Measurements from ENCODE around the gene MUCL3. TPM values are rescaled to one million over a fixed set of nuclear protein-coding genes. Genes with fewer than 3 reads are reported as not detected.

Gene MUCL3
- total and polyA plus RNA-seq, 2 donors (not counting 1 experiment from before 2014, with no cell fraction given) = not detected

DNA sequence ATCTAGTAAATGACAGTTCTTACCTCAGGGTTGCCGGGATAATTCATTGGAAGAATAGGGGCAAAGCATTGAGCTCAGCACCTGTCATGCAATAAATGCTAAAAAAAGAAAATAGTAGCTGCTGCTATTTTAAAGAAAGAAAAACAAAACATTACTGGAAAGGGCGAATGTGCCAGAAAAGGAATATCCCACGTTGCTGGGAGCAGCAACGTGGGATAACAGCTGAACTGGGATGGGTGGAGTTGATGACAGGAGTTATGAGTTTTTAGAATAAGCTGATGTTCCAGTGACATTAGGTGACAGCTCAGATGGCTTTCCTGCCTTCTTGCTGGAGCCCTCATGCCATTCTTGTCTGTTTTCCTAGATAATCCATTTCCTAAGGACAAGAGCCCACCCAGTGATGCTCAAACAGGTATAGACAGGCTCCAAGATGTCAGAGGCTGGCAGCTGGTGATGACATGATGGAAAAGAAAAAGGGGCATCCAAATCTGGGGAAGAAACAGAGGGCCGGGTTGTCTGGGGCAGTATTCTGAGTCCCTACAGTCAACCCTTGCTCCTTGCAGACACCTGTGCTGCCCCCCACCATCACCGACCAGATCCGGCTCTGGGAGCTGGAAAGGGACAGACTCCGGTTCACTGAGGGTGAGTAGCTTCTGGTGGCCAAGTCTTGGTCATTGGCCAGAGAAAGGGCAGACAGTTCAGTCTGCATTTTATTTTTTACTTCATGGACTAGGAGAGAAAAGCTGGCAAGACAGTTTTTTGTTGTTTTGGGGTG, 27.8 kb upstream of the MUCL3 start:
- TF ChIP-seq EZH2 (IDR thresholded peaks at IDR 0.05; ENCODE audit: borderline replicate concordance, insufficient read depth, low read depth, low read length, poor library complexity, severe bottlenecking) = no peak
- TF ChIP-seq, protein P1, sequence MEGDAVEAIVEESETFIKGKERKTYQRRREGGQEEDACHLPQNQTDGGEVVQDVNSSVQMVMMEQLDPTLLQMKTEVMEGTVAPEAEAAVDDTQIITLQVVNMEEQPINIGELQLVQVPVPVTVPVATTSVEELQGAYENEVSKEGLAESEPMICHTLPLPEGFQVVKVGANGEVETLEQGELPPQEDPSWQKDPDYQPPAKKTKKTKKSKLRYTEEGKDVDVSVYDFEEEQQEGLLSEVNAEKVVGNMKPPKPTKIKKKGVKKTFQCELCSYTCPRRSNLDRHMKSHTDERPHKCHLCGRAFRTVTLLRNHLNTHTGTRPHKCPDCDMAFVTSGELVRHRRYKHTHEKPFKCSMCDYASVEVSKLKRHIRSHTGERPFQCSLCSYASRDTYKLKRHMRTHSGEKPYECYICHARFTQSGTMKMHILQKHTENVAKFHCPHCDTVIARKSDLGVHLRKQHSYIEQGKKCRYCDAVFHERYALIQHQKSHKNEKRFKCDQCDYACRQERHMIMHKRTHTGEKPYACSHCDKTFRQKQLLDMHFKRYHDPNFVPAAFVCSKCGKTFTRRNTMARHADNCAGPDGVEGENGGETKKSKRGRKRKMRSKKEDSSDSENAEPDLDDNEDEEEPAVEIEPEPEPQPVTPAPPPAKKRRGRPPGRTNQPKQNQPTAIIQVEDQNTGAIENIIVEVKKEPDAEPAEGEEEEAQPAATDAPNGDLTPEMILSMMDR (IDR thresholded peaks at IDR 0.05) = no peak
- Mint-ChIP-seq H3K9me3 (ENCODE audit: insufficient read depth) (no peaks in the 10 kb centered on the region), H3K27ac (peak overlapping the region; percentile 83), H3K4me3 (peak overlapping the region; percentile 90), H3K27me3 (no peaks in the 10 kb centered on the region), H3K4me1 (peaks cover 37% of the 10 kb centered on the region)
- WGBS (ENCODE audit: insufficient coverage) = 99% methylated on average over 7 of the region's 8 CpGs
- peak overlapping the region; percentile 82 for H3K9ac ChIP-seq (ENCODE audit: low read length)
- DNase-seq (peak; percentile 23), ATAC-seq (ENCODE audit: low read depth) (no peak)
- ChIA-PET CTCF (interaction anchor here (1.0 to 6.3 kb wide), 14 partner anchors 8 to 182 kb away, joined by 3 to 87 read pairs (median 14); partner anchors contain the start of gene DDR1), POLR2A (interaction anchor here (0.5 to 1.7 kb wide), 5 partner anchors 29 to 263 kb away, joined by 3 to 18 read pairs (median 3); partner anchors contain the start of gene DDR1)
- intact Hi-C loops (cut with micrococcal nuclease) = loop anchor here (2.0 to 5.0 kb wide), 2 partner anchors 28 to 171 kb away; partner anchors contain the start of genes DDR1, FLOT1 and IER3
- peak overlapping the region; percentile 99 for H2AFZ ChIP-seq (ENCODE audit: insufficient read depth, low read depth, low read length, poor library complexity, severe bottlenecking)
- H3K9me3 ChIP-seq (ENCODE audit: control extremely low read depth in 1 of 3, control insufficient read depth in 2 of 3, insufficient read depth in 1 of 3, low read length in 2 of 3) = no peaks in the 10 kb centered on the region
- H3K79me2 ChIP-seq (ENCODE audit: control insufficient read depth, insufficient read depth, low read length) = peaks cover 5% of the 10 kb centered on the region
- no peaks in the 10 kb centered on the region for H3K27me3 ChIP-seq (replicated peaks in 1 of 4; ENCODE audit: control extremely low read depth in 1 of 4, control insufficient read depth in 3 of 4, insufficient read depth in 4 of 4, low read length in 3 of 4)
- H4K20me1 ChIP-seq (ENCODE audit: control insufficient read depth, insufficient read depth, low read length, poor library complexity, severe bottlenecking) = no peaks in the 10 kb centered on the region
- H3K4me2 ChIP-seq (replicated peaks; ENCODE audit: low read depth, low read length, poor library complexity, severe bottlenecking) = peak overlapping the region; percentile 95
- peaks cover 0 to 37% of the 10 kb centered on the region in 2 experiments for H3K36me3 ChIP-seq (replicated peaks in 1 of 2; ENCODE audit: control extremely low read depth in 1 of 2, control insufficient read depth in 1 of 2, extremely low read depth in 1 of 2, insufficient read depth in 2 of 2, low read length in 1 of 2)
- H3K27ac ChIP-seq (ENCODE audit: low read length in 2 of 2) = no peak overlapping the region
- peak overlapping the region in 1 of 5 experiments; percentile 78 for H3K4me3 ChIP-seq (ENCODE audit: control extremely low read depth in 1 of 5, extremely low read depth in 1 of 5, insufficient read depth in 1 of 5, low read depth in 2 of 5, low read length in 4 of 5)
- H3K4me1 ChIP-seq (ENCODE audit: control insufficient read depth in 2 of 2, insufficient read depth in 2 of 2, low read length in 2 of 2) = peaks cover 17 to 29% of the 10 kb centered on the region in 2 donors
